Measurements from ENCODE around the gene RPL21. TPM values are rescaled to one million over a fixed set of nuclear protein-coding genes. Genes with fewer than 3 reads are reported as not detected.

Gene RPL21
- total RNA-seq, 2 donors from 2014 or later: 1,938 to 2,027 TPM

GRCh38 chr13:27300941-27301586 lies 49.7 kb downstream of the RPL21 start:
- Mint-ChIP-seq H3K4me3 (no peak overlapping the region), H3K4me1 (no peaks in the 10 kb centered on the region), H3K36me3 (ENCODE audit: low read depth) (no peaks in the 10 kb centered on the region), H3K27me3 (peaks cover 44% of the 10 kb centered on the region), H3K27ac (no peak overlapping the region)
- DNase-seq (no peak), ATAC-seq (no peak)
- H3K9me3 ChIP-seq (ENCODE audit: control insufficient read depth, low read length, poor library complexity, severe bottlenecking): no peaks in the 10 kb centered on the region

- H3K4me3 Mint-ChIP-seq: no peak overlapping the region
- H3K4me1 Mint-ChIP-seq: no peaks in the 10 kb centered on the region
- H3K27ac Mint-ChIP-seq: no peak overlapping the region
- no peak for ATAC-seq
- no peaks in the 10 kb centered on the region for H3K36me3 Mint-ChIP-seq (ENCODE audit: low read depth)
- H3K9me3 ChIP-seq (ENCODE audit: control insufficient read depth, low read length, poor library complexity, severe bottlenecking): no peaks in the 10 kb centered on the region
- no peak for DNase-seq
- H3K27me3 Mint-ChIP-seq: peaks cover 39% of the 10 kb centered on the region
These were observed 51.4 kb downstream of the RPL21 start for GRCh38 chr13:27302643-27303262.

GRCh38 chr13:27304099-27304498 lies 52.7 kb downstream of the RPL21 start:
- Mint-ChIP-seq H3K4me1 (no peaks in the 10 kb centered on the region), H3K27ac (no peak overlapping the region), H3K4me3 (no peak overlapping the region), H3K27me3 (peaks cover 33% of the 10 kb centered on the region), H3K36me3 (ENCODE audit: low read depth) (no peaks in the 10 kb centered on the region)
- H3K9me3 ChIP-seq (ENCODE audit: control insufficient read depth, low read length, poor library complexity, severe bottlenecking): no peaks in the 10 kb centered on the region
- DNase-seq (no peak), ATAC-seq (no peak)

GRCh38 chr13:27304611-27305010 lies 53.3 kb downstream of the RPL21 start:
- Mint-ChIP-seq H3K4me1 (no peaks in the 10 kb centered on the region), H3K27me3 (peaks cover 31% of the 10 kb centered on the region), H3K4me3 (no peak overlapping the region), H3K36me3 (ENCODE audit: low read depth) (no peaks in the 10 kb centered on the region), H3K27ac (no peak overlapping the region)
- ATAC-seq (no peak), DNase-seq (no peak)
- no peaks in the 10 kb centered on the region for H3K9me3 ChIP-seq (ENCODE audit: control insufficient read depth, low read length, poor library complexity, severe bottlenecking)

Other genes with a start within 250 kb of the RPL21 start
- gene USP12, start 79.7 kb upstream of the RPL21 start, total RNA-seq: 10 to 100 TPM; 36.6 to 44.5 TPM
- gene RASL11A, start 19.3 kb downstream of the RPL21 start, total RNA-seq: 1 to 10 TPM in 1 of 2 donors, under 1 TPM in 1; 0.55 to 3.1 TPM
- 100 to 1,000 TPM; 164 to 171 TPM for gene GTF3A, start 173.1 kb downstream of the RPL21 start, total RNA-seq
- gene MTIF3, start 199.0 kb downstream of the RPL21 start, total RNA-seq: 10 to 100 TPM; 33.2 to 38.3 TPM